GM19023 (cell line): Measurements from ENCODE around the gene NUCB2.

Experiments
- ATAC-seq: cut with Tn5 transposase; IDR thresholded peaks from one replicate; pipeline ENCODE4 v1.9.1; 2021; ENCODE audit warnings: mild to moderate bottlenecking, moderate library complexity; ENCODE audit not compliant: unreplicated experiment

NUCB2 gene

GRCh38 chr11:17378655-17379054, 102.1 kb downstream of the NUCB2 start:
- no peak for ATAC-seq

GRCh38 chr11:17379383-17380180, 103.0 kb downstream of the NUCB2 start:
- ATAC-seq, result no peak

DNA sequence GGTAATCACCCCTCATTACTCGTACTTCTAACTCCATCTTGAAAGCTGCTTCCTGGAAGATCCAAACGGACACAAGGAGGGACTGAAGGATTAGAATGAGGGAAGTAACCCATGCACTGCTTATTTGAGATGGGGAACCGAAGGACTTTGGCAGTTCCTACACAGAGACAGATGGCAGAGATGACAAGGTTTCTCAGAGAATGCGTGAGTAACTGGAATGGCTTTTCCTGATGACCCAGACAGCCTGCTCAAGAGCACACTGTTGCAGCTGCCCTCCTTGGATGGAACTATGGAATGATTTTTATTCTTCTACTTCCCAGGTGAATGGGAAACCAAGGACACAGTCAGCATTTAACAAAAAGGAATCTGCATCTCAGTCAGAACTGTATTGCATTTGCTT, 104.6 kb downstream of the NUCB2 start:
- no peak for ATAC-seq
